Immature natural killer cell (primary cell): ENCODE results near the gene NUDT17. TPM values are rescaled to one million over a fixed set of nuclear protein-coding genes. Genes with fewer than 3 reads are reported as not detected.
A peak's percentile ranks its signal among the peaks of the same experiment; 100 is the strongest.
"Not testable (repeated sequence)": the region's sequence is repeated elsewhere in the genome, so short reads cannot be mapped to it uniquely, and the experiment has no call there.

Source experiments
- DNase-seq, 3 donors: peaks; one replicate each; pipeline ENCODE4 v3.0.0; 2022; ENCODE audit warnings: mixed read lengths in 1 of 3
- H3K27ac Mint-ChIP-seq, 6 donors: one replicate each; pipeline ENCODE4 v1.8.0; 2020; ENCODE audit warnings: mixed read lengths in 6 of 6, mild to moderate bottlenecking in 5 of 6, inconsistent platforms in 4 of 6, moderate library complexity in 3 of 6
- H3K27me3 Mint-ChIP-seq, 3 donors: one replicate each; pipeline ENCODE4 v1.8.0; 2020 to 2021; ENCODE audit warnings: low read depth in 3 of 3, mild to moderate bottlenecking in 3 of 3, mixed read lengths in 3 of 3, moderate library complexity in 3 of 3, inconsistent platforms in 1 of 3
- H3K36me3 Mint-ChIP-seq, 3 donors: one replicate each; pipeline ENCODE4 v1.8.0; 2020; ENCODE audit warnings: mixed read lengths in 3 of 3, inconsistent platforms in 2 of 3, mild to moderate bottlenecking in 2 of 3
- H3K4me1 Mint-ChIP-seq, 2 donors: one replicate each; pipeline ENCODE4 v1.8.0; 2020; ENCODE audit warnings: inconsistent platforms in 2 of 2, mild to moderate bottlenecking in 2 of 2, mixed read lengths in 2 of 2, moderate library complexity in 1 of 2
- H3K4me3 Mint-ChIP-seq, 5 donors: one replicate each; pipeline ENCODE4 v1.8.0; 2020; ENCODE audit warnings: mild to moderate bottlenecking in 5 of 5, mixed read lengths in 5 of 5, inconsistent platforms in 3 of 5, moderate library complexity in 3 of 5
- H3K9me3 Mint-ChIP-seq, 6 donors: one replicate each; pipeline ENCODE4 v1.8.0; 2020; ENCODE audit warnings: mild to moderate bottlenecking in 6 of 6, mixed read lengths in 6 of 6, inconsistent platforms in 4 of 6, moderate library complexity in 3 of 6
- polyA plus RNA-seq, 3 donors: library from polyadenylated mRNA; unstranded; fragments of 300-500 nt; fragmentation: Illumina TruSeq; gene quantifications; one replicate each; pipeline ENCODE4 v1.2.3, GENCODE V29; 2021

The NUDT17 gene
- polyA plus RNA-seq, 3 donors from 2014 or later: 3.8 to 4.1 TPM; not detected in 1

DNA sequence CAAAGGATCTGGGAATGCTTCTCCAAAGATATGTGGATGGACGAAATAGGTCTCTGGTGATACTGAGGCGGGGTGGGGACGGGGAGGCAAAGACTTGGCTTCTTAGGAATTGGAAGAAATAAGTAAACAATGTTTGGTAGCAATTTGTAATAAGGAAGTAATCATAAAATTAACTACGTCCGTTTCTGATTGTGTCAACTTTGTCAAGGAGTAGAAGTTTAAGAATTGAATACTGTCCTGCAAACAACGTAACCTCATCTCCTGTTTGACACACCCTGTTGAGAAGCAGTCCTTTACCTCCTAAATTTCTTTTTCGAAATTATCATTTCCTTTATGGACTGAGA, 21.0 kb upstream of the NUDT17 start:
- Mint-ChIP-seq H3K36me3 (peaks cover 15 to 33% (median 24%) of the 10 kb centered on the region in 3 donors), H3K27me3 (peaks cover 5 to 12% (median 9%) of the 10 kb centered on the region in 3 donors), H3K27ac (peak overlapping the region; percentile 91 to 98 (median 96))

DNA sequence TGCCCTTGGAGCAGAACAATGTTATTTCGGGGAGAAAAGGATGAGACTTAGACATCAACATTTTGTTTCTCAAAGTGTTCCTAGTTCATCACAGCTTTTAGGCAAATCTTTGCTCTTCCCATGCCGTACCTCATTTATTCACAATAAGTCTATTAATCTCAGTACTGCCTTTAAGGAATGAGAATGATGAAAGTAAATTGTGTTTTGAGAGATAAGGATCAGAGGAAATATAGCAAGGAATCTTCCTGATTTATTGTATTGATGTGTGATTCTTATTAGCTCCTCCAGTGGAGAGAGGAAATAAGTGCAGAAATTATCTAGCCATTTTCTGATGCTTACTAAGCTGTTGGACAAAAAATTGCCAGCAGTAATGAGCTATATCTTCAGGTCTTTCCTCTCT, 19.4 kb upstream of the NUDT17 start:
- H3K4me3 Mint-ChIP-seq: peak overlapping the region in 4 of 5 donors; percentile 33 to 70 (median 54)
- DNase-seq: no peak
- H3K27me3 Mint-ChIP-seq: peaks cover 5 to 12% (median 9%) of the 10 kb centered on the region in 3 donors
- peak overlapping the region in 5 of 6 donors; percentile 11 to 68 (median 29) for H3K27ac Mint-ChIP-seq
- peaks cover 23 to 35% of the 10 kb centered on the region in 2 donors for H3K4me1 Mint-ChIP-seq
- H3K36me3 Mint-ChIP-seq: peaks cover 24 to 41% (median 32%) of the 10 kb centered on the region in 3 donors
- H3K9me3 Mint-ChIP-seq: no peaks in the 10 kb centered on the region

More for the DNA sequence above, 21.0 kb upstream of the NUDT17 start:
- DNase-seq: no peak
- Mint-ChIP-seq H3K4me1 (peaks cover 23 to 35% of the 10 kb centered on the region in 2 donors), H3K9me3 (no peaks in the 10 kb centered on the region), H3K4me3 (peak overlapping the region; percentile 96 to 99 (median 99))

DNA sequence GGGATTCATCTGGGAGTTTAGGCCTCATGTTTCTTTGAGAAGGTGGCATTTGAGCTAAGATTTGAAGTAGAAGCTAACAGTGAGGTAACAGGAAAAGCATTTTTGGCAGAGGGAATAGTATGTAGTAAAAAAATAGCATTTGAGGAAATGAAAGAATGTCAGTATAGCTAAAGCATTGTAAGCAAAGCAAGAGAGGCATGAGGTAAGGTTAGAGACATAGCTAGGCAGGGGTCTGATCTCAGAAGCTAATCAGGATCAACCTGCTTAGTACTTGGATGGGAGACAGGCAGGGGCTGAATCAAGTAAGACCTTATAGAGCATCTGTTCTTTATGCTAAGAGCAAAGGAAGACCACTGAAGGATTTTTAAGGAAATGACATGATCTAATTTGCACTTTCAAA, 17.5 kb upstream of the NUDT17 start:
- H3K4me1 Mint-ChIP-seq: peaks cover 21 to 29% of the 10 kb centered on the region in 2 donors
- no peak overlapping the region for H3K4me3 Mint-ChIP-seq
- no peak for DNase-seq
- H3K27ac Mint-ChIP-seq: peak overlapping the region in 5 of 6 donors; percentile 3 to 19 (median 10)
- H3K27me3 Mint-ChIP-seq: peaks cover 5 to 13% (median 12%) of the 10 kb centered on the region in 3 donors
- peaks cover 35 to 53% (median 41%) of the 10 kb centered on the region in 3 donors for H3K36me3 Mint-ChIP-seq
- H3K9me3 Mint-ChIP-seq: no peaks in the 10 kb centered on the region

DNA sequence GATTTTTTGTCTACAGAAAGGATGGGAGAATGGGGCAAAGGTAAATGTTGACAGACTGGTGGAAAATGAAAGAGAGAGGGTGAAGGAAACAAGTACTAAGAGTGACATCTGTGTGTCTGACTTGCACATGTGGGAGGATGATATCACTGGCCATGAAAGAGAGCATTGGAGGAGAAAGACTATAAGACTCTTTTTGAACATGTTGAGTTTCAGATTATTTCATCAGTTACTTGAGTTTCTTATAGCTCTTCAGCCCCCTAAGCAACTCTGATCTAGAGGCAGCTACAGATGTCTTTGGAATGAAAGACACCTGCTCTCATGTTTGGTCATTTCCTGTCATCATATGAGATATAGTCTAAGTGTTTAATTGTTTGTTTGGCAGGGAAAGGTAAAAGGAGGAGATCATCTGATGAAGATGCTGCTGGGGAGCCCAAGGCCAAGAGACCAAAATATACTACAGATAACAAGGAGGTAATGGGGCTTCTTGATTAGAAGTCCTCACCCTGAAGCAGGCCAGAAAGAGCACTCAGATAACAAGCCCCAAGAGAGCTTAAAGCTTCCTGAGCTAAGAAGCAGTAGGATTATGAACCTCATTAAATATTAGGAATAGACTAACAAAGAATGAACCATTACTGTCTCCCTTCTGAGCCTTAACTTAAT, 16.9 kb upstream of the NUDT17 start:
- Mint-ChIP-seq H3K36me3 (peaks cover 39 to 58% (median 46%) of the 10 kb centered on the region in 3 donors), H3K4me3 (no peak overlapping the region), H3K4me1 (peaks cover 21 to 29% of the 10 kb centered on the region in 2 donors), H3K27ac (peak overlapping the region in 4 of 6 donors; percentile 3 to 19 (median 13)), H3K27me3 (peaks cover 4 to 10% (median 10%) of the 10 kb centered on the region in 3 donors), H3K9me3 (no peaks in the 10 kb centered on the region)
- DNase-seq: no peak

DNA sequence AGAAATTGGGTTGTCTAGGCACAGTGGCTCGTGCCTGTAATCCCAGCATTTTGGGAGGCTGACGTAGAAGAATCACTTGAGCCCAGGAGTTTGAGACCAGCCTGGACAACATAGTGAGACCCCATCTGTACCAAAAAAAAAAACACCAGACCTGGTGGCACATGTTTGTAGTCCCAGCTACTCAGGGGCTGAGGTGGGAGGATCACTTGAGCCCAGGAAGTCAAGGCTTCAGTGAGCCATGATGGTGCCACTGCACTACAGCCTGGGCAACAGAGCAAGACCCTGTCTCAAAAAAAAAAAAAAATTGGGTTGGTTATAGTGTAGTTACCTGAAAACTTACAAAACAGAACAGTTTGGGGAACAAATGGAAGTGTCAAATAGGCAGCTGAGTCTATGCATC, 14.6 kb upstream of the NUDT17 start:
- H3K9me3 Mint-ChIP-seq, H3K4me3 Mint-ChIP-seq, H3K4me1 Mint-ChIP-seq, H3K27me3 Mint-ChIP-seq, DNase-seq: not testable (repeated sequence)
- peaks cover 39 to 64% (median 48%) of the 10 kb centered on the region in 3 donors for H3K36me3 Mint-ChIP-seq
- peak overlapping the region in 1 of 6 donors; percentile 20 for H3K27ac Mint-ChIP-seq

DNA sequence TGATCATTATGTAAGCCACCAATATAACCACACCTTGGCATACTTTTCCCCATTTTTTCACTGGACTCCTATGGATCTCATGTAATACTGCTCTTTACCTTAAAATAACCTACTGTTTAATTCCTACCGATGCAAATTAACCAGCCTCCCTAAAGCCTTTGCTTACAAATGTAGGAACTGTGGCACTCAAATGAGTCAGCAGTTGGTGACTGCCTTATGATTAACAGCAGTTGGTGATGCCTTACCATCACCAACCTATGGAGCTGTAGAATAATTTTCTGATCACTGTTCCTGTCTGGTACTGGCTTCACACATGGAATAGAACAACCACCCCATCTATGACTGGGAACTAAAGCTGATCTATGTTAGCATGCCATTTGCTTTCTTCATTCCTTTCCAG, 7.8 kb upstream of the NUDT17 start:
- H3K4me1 Mint-ChIP-seq: no peaks in the 10 kb centered on the region
- H3K36me3 Mint-ChIP-seq: peaks cover 11 to 53% (median 22%) of the 10 kb centered on the region in 3 donors
- H3K4me3 Mint-ChIP-seq: no peak overlapping the region
- no peaks in the 10 kb centered on the region for H3K9me3 Mint-ChIP-seq
- no peak for DNase-seq
- no peaks in the 10 kb centered on the region for H3K27me3 Mint-ChIP-seq
- no peak overlapping the region for H3K27ac Mint-ChIP-seq

DNA sequence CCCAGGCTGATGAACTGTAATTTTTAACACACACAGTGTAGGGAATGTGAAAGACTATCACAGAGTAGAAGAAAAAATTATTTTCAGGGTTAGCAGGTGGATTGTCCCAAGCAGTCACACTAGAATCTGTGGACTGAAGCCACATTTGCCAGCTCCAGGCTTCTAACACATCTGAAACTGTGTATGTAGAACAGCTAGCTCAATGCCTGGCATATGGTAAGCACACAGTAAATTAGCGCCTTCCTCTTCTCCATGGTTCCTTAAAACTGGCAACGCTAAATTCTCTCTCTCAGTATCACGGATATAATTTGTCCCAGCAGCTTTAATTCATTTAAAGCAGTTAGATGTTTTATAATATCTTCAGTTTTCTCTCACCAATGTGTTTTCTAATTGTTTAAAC, 2.4 kb upstream of the NUDT17 start:
- Mint-ChIP-seq H3K36me3 (peaks cover 0 to 28% (median 11%) of the 10 kb centered on the region in 3 donors), H3K27ac (no peak overlapping the region), H3K4me1 (peaks cover 6 to 7% of the 10 kb centered on the region in 2 donors), H3K4me3 (no peak overlapping the region), H3K27me3 (no peaks in the 10 kb centered on the region), H3K9me3 (no peaks in the 10 kb centered on the region)
- DNase-seq: no peak

DNA sequence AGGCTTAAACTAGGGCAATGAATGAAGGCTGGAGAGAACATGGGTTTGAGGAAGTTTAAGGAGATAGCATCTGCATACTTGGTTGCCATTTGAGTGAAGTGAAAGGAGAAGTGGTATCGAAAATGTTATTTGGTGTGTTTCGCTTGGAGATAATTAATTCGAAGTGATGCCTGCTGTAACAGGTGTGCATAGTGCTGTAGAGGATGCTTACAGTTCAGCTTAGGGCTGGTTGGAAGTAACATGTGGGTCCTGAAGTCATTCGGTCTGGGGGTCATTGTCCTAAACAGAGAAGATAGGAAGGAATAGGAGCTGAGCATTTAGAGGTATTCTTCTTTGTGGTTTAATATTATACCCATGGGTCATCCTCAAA, 301 bp upstream of the NUDT17 start:
- Mint-ChIP-seq H3K4me1 (peaks cover 6 to 7% of the 10 kb centered on the region in 2 donors), H3K36me3 (peaks cover 0 to 24% (median 15%) of the 10 kb centered on the region in 3 donors)

DNA sequence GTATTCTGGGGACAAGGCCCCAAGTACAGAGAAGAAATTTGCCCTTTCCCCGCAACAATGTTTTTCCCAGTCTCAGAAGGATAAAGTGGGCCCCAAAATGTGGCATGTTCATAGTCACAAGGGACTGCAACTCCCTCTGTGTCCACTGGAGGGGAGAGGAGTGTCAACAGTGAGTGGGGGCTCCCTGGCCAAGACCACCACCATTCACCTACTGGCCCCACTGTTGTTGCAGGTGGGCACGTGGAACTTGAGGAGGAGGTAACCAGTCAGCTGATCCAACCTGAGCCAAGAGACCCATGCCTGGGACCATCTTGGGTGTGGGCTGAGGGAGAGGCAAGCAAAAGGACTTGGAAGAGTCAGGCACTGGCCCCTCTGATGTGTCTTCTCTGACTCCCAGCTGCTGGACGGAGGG, 777 bp downstream of the NUDT17 start:
- Mint-ChIP-seq H3K4me1 (peaks cover 6 to 7% of the 10 kb centered on the region in 2 donors), H3K9me3 (no peaks in the 10 kb centered on the region), H3K27me3 (no peaks in the 10 kb centered on the region), H3K27ac (peak overlapping the region in 5 of 6 donors; percentile 51 to 84 (median 67)), H3K36me3 (peaks cover 6 to 25% (median 22%) of the 10 kb centered on the region in 3 donors), H3K4me3 (no peak overlapping the region)
- peak in 2 of 3 donors; percentile 26 to 32 for DNase-seq

More for the DNA sequence above, 301 bp upstream of the NUDT17 start:
- Mint-ChIP-seq H3K27ac (no peak overlapping the region), H3K4me3 (no peak overlapping the region), H3K9me3 (no peaks in the 10 kb centered on the region), H3K27me3 (no peaks in the 10 kb centered on the region)
- DNase-seq: no peak

DNA sequence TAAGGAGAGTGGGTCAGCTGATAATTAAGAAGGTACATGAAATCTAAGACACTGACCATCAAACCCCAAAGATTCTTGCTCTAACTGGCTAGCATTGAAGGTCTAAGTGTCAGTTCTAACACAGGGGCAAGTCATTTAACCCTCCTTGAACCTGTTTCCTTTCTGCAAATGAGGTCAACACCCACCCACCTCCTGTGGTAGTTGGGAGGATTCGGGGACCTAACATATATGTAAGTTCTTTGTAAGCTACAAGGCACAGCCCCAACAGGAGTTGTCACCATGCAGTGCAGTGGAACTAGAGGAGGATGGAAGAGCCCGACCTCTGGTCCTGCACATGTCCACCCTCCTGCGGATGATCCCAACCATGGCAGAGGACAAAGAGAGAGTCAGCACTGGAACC, 2.4 kb downstream of the NUDT17 start:
- Mint-ChIP-seq H3K27ac (peak overlapping the region in 3 of 6 donors; percentile 3 to 31 (median 12)), H3K4me3 (peak overlapping the region in 1 of 5 donors; percentile 3), H3K4me1 (peaks cover 6 to 7% of the 10 kb centered on the region in 2 donors), H3K27me3 (peaks cover 0 to 2% (median 0%) of the 10 kb centered on the region in 3 donors), H3K9me3 (no peaks in the 10 kb centered on the region), H3K36me3 (peaks cover 8 to 21% (median 14%) of the 10 kb centered on the region in 3 donors)
- no peak for DNase-seq

DNA sequence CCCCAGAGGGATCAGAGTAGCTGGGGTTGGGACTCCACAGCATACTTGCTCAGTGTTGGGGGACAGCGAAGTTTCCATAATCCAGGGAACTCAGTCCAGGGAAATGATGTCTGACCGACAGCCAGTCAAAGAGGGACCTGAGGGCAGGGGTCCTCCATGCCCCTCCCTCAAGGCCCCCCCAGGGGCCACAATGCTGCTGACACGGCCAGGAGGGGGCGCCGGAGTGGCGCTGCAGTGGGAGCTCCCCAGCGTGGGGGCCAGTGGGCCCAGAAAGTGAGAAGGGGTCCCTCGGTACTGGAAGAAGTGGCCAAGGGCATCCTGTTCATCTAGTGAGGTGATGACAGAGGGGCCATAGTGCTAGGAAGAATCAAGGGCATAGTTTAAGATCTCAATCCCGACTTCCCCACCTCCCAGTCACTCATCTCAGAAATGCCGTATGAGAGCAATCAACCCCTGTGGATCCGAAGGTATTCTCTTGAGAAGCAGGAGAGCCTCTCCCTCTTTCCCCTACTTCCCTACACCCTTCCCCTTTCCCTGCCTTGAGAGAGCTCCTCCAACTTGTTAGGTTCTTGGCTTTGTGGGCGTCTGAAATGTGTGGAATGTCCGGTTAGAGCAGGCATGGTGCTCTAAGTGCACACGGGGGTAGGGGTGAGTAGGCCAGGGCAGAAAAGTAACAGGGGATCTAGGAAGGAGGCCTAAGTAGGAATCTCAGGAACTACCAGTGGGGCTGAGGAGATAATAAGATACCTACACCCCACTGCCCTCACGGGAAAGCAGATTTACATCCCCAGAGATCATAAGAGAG, 4.1 kb downstream of the NUDT17 start:
- H3K27me3 Mint-ChIP-seq: peaks cover 0 to 2% (median 0%) of the 10 kb centered on the region in 3 donors
- H3K27ac Mint-ChIP-seq: peak overlapping the region in 1 of 6 donors; percentile 45
- no peak for DNase-seq
- H3K4me3 Mint-ChIP-seq: no peak overlapping the region
- peaks cover 14 to 31% (median 20%) of the 10 kb centered on the region in 3 donors for H3K36me3 Mint-ChIP-seq
- no peaks in the 10 kb centered on the region for H3K9me3 Mint-ChIP-seq
- peaks cover 6 to 7% of the 10 kb centered on the region in 2 donors for H3K4me1 Mint-ChIP-seq

DNA sequence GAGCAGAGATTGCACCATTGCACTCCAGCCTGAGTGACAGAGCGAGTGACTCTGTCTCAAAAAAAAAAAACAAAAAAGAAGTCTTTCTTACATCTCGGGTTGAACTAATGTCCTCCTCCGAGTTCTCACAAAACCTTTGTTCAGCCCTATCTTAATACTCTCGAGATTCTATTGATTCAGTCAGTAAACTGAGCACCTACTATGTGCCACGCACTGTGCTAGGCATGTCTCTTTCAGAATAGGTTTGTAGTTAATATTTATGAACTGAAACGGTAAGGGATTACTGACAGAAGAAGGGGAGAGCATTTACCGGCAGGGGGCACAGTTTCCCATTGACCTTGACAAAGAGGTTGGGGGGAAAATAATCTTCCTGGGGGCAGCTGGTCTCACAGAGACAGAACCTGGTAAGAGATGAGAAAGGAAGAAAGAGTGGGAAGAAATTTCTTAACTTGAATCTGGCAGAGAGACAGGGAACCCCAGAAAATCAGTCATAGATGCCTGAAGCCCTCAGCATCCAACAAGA, 10.1 kb downstream of the NUDT17 start:
- Mint-ChIP-seq H3K27me3 (peaks cover 0 to 7% (median 0%) of the 10 kb centered on the region in 3 donors), H3K4me3 (peak overlapping the region in 3 of 5 donors; percentile 12 to 48 (median 35)), H3K27ac (peak overlapping the region in 1 of 6 donors; percentile 8), H3K4me1 (peaks cover 13 to 23% of the 10 kb centered on the region in 2 donors), H3K36me3 (peaks cover 20 to 42% (median 28%) of the 10 kb centered on the region in 3 donors), H3K9me3 (no peaks in the 10 kb centered on the region)
- no peak for DNase-seq

DNA sequence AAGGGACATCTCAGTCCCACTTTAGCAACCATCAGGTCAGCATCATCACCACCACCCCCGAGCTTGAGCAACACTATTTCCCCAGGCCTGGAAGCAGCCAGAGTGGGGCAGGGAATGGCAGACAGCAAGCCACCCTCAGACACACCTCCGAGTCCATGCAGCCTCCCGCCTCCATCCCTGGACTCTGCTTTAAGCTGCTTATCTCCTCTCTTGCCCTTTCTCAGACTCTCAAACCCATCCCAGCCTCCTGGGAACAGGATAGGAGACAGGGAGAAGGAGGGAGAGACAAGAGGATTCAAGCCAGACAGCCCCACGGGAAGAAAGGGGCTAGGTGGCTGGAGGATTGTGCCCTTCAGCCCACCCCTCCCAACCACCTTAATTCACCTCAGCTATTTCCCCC, 11.7 kb downstream of the NUDT17 start:
- no peaks in the 10 kb centered on the region for H3K9me3 Mint-ChIP-seq
- H3K27me3 Mint-ChIP-seq: peaks cover 0 to 6% (median 0%) of the 10 kb centered on the region in 3 donors
- DNase-seq: no peak
- peak overlapping the region in 3 of 5 donors; percentile 43 to 97 (median 94) for H3K4me3 Mint-ChIP-seq
- H3K27ac Mint-ChIP-seq: no peak overlapping the region
- H3K36me3 Mint-ChIP-seq: peaks cover 15 to 31% (median 22%) of the 10 kb centered on the region in 3 donors
- H3K4me1 Mint-ChIP-seq: peaks cover 13 to 23% of the 10 kb centered on the region in 2 donors
